DMS114 treated with DMSO at 0.1 percent for 48 hours (cell line): Measurements from ENCODE around the gene SLC35A1.
"Not testable (repeated sequence)": the region's sequence is repeated elsewhere in the genome, so short reads cannot be mapped to it uniquely, and the experiment has no call there.

Experiments
- DNase-seq: peaks from one replicate; lab custom pipeline; 2025; ENCODE audit not compliant: unreplicated experiment; lab: John Stamatoyannopoulos, UW

SLC35A1 gene

GRCh38 chr6:87472525-87473418, at the start of gene SLC35A1:
SLC35A1 (plus strand) TSS chr6:87472974; CDS start chr6:87473004, 30 bp downstream.
- peak; percentile 80 for DNase-seq

GRCh38 chr6:87426789-87427188, 46.0 kb upstream of the SLC35A1 start:
- DNase-seq = no peak

GRCh38 chr6:87430499-87430898, 42.3 kb upstream of the SLC35A1 start:
- no peak for DNase-seq

- DNase-seq = no peak
These were observed 41.5 kb upstream of the SLC35A1 start for GRCh38 chr6:87431263-87431662.

GRCh38 chr6:87436435-87436834, 36.3 kb upstream of the SLC35A1 start:
- DNase-seq = no peak

GRCh38 chr6:87441711-87442110, 31.1 kb upstream of the SLC35A1 start:
- no peak for DNase-seq

GRCh38 chr6:87444362-87444761, 28.4 kb upstream of the SLC35A1 start:
- DNase-seq = no peak

- no peak for DNase-seq
These were observed 7.7 kb upstream of the SLC35A1 start for GRCh38 chr6:87465051-87465450.

GRCh38 chr6:87473419-87473903, 687 bp downstream of the SLC35A1 start:
- no peak for DNase-seq

- DNase-seq = no peak
These were observed 9.2 kb downstream of the SLC35A1 start for GRCh38 chr6:87481931-87482330.

- DNase-seq = no peak
These were observed 9.6 kb downstream of the SLC35A1 start for GRCh38 chr6:87482366-87482765.

GRCh38 chr6:87483929-87484328, 11.2 kb downstream of the SLC35A1 start:
- no peak for DNase-seq

- DNase-seq = no peak
These were observed 11.7 kb downstream of the SLC35A1 start for GRCh38 chr6:87484491-87484890.

- DNase-seq = no peak
These were observed 14.8 kb downstream of the SLC35A1 start for GRCh38 chr6:87487555-87487954.

- not testable (repeated sequence) for DNase-seq
These were observed 16.6 kb downstream of the SLC35A1 start for GRCh38 chr6:87489326-87489725.

- DNase-seq = no peak
These were observed 22.1 kb downstream of the SLC35A1 start for GRCh38 chr6:87494761-87495422.

- DNase-seq = no peak
These were observed 25.3 kb downstream of the SLC35A1 start for GRCh38 chr6:87498048-87498447.

GRCh38 chr6:87501809-87502572, 29.2 kb downstream of the SLC35A1 start:
- no peak for DNase-seq

GRCh38 chr6:87504441-87504840, 31.7 kb downstream of the SLC35A1 start:
- no peak for DNase-seq

GRCh38 chr6:87514831-87515230, 42.1 kb downstream of the SLC35A1 start:
- no peak for DNase-seq

- DNase-seq = no peak
These were observed 45.7 kb downstream of the SLC35A1 start for GRCh38 chr6:87518453-87518852.
